GM20431 (cell line): Measurements from ENCODE around the gene GPR146.
"Not testable (repeated sequence)": the region's sequence is repeated elsewhere in the genome, so short reads cannot be mapped to it uniquely, and the experiment has no call there.

ENCODE experiments used
- in situ Hi-C: fragments of 300-500 bp; cut with MseI, MboI; formaldehyde crosslinking; loops from one replicate; pipeline ENCODE4 v1.15.0; 2020; ENCODE audit warnings: low sequenced_read_pairs; ENCODE audit not compliant: unreplicated experiment

GPR146 gene

DNA sequence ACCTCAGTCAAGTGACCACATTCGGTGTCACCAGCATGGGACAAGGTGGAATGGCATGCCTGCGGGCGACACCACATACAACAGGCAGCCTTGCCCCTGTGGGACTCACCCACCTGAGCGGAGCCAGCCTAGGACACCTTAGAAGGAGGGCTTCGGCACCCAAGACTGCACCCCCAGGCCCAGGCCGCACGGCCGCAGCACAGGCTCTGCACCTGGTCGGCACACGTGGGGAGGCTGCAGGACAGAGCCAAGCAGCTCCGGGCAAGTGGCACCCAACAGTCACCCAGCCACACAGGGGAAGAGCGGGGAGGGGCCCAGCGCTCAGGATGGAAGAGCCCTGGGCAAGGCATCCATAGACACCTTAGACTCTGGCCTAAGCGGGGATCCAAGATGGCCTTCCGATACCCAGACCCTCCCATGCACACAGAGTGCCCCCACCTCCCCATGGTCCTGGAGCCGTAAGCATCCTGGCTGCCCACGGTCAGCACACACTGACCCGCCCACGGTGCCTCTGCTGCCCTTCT lies 27.4 kb downstream of the GPR146 start:
- in situ Hi-C loops = no loop called here

DNA sequence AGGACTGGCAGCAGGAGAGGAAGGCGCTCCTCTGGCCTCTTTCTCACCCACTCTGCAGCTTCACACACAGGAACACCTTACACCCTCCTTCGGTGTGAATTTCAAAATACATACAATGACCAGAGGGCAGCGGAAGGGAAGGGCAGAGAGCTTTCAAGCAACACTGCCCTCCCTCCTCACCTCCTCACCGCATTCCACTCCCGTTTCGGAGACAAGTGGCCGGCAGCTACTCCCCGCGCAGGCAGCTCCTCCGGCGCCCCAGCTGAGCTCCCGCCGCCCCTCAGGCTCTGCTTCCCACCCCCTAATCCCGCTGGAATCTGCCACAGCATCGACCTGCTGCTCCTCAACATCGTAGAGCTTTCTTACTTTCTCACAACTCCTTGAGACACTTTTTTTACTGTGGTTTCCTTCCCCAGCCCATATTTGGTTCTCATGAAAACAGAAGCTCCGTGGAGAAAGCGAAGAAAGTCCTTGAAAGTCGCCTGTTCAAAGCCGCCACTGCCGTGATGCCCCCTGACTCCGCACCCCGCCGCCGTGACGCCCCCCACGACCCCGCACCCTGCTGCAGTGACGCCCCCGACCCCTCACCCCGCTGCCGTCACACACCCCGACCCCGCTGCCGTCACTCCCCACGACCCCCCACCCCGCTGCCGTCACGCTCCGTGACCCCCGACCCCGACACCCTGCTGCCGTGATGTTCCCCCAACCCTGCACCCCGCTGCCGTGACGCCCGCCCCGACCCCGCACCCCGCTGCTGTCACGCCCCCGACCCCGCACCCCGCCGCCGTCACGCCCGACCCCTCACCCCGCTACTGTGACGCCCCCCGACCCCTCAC lies 29.0 kb downstream of the GPR146 start:
- in situ Hi-C loops = no loop called here

DNA sequence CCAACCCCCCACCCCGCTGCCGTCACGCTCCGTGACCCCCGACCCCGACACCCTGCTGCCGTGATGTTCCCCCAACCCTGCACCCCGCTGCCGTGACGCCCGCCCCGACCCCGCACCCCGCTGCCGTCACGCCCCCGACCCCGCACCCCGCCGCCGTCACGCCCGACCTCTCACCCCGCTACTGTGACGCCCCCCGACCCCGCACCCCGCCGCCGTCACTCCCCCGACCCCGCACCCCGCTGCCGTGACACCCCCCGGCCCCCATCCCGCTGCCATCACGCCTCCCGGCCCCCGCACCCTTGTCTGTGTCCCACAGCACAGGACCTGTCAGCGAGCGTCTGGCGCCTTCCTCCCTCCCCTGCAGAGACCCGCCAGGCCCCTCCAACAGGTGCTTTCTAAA lies 29.7 kb downstream of the GPR146 start:
- in situ Hi-C loops = not testable (repeated sequence)

DNA sequence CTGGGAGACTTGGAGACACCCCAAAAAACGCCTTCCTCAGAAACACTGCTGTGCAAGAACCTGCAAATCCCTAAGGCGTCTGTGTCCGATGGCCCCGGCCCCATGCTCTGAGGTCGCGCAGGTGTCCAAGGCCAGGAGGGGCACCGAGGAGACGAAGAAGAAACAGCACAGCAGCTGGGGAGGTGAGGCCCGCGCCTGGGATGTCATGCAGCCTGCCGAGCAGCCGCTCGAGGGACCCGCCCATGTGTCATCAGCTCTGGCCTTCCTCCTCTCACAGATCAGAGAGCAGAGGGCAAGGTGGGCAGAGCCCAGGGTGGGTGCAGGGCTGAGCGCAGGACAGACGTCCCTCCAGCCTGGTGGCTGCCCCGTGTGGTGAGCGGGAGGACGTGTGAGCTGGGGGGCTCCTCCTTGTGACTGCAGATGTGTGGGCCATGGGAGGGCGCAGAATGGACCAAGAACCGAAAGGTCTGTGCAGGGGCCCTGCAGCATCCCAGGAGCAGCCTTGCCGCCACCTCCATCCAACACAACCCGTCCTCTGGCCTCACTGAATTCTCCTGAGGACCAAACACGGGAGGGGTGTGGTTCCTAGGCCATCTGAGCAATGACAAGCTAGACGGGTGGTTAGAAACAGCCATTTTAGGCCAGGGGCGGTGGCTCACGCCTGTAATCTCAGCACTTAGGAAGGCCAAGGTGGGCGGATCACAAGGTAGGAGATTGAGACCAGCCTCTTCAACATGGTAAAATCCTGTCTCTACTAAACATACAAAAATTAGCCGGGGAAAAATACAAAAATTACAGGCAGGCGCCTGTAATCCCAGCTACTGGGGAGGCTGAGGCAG lies 30.5 kb downstream of the GPR146 start:
- in situ Hi-C loops = no loop called here

DNA sequence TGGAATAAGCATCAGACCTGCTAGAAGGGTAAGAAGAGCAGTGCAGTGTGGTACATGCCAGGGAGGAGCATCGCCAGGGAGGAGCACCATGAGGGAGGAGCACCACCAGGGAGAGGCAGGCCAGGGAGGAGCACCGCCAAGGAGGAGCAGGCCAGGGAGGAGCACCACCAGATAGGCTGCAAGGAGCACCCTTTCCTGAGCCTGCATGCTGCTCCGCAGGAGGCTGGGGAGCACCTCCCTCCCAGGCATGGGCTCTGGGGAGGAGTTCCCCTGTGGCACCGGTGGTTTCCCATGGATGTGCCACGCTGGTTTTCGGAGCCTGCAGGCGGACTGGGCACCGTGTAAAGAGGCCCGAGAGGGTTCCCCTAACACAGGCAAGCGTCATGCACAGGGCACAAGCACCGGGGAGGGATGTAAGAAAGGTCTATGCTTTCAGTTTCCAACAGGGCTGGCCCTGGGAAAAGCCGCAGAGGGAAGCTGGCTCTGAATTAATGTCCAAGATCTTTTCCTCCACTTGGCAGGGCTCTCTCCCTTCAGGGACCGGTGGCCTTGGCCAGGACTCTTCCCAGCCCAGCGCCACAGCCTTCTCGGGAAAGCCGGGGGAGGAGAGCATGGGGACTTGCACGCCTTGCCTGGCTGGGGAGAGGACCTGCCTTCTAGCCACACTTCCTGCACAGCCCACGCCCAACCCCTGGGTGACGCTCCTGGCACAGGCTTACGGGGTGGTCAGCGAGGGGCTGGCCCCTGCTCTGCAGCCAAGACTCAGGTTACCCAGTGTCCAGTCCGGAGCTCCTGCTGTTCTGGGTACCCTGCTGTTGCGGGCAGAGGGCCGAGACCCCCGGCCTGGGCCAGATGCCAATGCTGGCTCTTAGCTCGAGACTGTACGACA lies 32.1 kb downstream of the GPR146 start:
- in situ Hi-C loops = no loop called here

DNA sequence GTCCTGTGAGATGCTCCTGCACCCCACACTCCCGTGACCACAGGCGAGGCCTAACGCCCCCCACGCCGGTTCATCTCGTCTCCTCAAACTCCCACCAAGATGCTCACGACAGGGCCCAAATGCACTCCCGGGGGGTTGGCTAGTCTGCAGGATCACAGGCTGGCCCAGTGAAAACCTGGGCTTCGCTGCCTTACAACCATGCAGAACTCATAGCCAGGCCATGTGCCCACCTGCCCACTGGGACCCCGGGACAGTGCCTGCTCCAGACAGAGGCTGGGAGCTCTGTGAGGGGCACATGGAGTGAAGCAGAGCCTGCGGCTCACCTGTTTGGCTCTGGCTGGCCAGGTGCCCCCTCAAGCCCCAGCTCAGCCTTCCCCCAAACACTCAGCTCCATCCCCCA lies 34.2 kb downstream of the GPR146 start:
- in situ Hi-C loops = no loop called here

DNA sequence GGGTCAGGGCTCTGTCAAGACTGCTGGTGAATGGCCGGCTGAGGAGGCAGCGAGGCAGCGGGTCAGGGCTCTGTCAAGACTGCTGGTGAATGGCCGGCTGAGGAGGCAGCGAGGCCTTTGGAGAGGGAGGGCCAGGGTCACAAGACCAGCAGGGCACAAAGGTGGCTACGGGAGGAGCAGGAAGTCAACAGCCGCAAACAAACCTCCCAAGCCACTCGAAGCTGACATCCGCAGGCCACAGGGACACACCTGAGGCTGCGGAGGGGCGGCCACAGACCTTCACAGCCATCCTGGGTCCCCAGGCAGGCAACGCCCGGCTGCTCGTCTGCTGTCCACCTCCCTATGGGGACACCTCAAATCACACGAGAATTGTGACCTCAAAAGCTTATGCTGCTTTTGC lies 34.6 kb downstream of the GPR146 start:
- in situ Hi-C loops = no loop called here

DNA sequence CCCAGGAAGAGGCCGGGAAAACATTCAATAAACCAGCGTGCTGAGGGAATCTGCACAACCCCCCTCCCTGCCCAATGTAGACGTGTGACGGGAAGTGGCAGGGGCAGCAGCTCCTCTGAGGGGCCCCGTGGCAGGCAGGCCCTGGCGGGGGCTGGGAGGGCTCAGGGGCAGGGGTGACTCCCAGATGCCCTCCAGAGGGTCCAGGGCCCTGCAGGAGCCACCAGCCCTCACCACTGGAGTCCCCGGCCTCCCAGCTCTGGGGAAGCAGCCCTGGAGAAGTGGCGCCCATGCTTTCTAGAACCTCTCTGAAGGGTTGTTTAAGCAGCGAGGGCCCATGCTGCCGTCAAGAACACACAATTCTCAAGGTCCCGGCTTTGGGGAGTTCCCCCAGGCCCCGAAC lies 35.2 kb downstream of the GPR146 start:
- in situ Hi-C loops = no loop called here

DNA sequence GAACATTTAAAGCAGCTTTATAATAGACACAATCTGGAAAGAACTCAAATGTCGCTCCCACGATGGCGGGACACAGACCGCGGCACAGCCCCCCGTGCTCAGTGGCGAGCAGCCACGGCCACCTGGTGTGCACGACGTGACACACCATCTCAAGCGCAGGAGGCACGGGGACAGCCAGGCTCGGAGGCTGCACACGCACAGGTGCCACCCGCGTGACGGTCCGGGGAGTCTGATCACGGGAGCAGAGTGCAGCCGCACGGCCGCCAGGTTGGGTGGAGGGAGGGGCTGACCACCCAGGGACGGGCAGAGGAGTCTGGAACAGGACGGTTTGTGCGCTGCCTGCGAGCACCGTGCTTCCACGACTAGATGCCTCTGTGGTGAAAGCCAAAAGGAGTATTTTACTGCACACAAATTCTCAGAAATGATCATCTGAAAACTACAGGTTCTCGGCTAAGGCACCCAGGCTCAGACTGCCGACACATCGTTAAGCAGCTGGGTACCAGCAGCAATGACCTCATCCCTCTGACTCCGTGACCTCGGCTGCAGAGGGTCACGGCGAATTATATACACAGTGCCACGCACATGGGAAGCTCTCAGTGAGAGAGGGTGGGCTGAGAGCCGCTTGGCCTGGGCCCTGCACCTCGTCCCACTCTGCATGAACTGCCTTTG lies 36.0 kb downstream of the GPR146 start:
- in situ Hi-C loops = no loop called here

DNA sequence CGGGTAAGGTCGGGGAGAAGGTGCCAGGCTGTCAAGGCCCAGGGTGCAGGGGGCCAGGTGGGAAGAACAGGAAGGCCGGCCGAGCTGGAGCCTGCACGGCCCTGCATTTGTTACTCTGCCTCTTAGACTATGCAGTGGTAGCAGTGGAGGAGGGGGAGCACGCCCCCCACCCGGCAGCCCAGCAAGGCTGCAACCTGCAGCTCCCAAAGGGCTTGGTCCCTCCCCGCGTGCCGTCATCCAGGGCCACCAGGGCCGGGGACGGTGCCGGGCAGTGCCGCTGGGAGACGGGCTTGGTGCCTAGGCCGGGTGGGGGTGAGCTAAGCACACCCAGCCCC lies 36.5 kb downstream of the GPR146 start:
- in situ Hi-C loops = no loop called here

DNA sequence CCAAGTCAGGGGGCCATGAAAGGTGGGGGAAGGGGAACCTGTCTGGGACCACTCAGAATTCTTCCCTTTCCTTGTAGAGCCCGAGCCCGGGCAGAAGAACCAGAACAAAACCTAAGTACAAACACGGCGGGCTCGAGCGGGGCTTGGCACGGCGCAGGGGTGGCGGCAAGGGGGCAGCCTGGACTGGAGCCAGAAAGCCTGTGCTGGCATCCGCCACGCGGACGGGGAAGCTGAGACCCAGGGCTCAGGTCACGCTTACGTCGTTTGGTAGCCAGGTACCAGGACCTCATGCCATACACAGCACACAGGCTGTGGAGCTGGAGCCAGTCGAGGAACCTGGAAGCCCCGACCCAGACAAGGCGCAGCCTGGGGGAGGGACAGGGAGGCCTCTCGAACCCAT lies 37.0 kb downstream of the GPR146 start:
- in situ Hi-C loops = no loop called here

DNA sequence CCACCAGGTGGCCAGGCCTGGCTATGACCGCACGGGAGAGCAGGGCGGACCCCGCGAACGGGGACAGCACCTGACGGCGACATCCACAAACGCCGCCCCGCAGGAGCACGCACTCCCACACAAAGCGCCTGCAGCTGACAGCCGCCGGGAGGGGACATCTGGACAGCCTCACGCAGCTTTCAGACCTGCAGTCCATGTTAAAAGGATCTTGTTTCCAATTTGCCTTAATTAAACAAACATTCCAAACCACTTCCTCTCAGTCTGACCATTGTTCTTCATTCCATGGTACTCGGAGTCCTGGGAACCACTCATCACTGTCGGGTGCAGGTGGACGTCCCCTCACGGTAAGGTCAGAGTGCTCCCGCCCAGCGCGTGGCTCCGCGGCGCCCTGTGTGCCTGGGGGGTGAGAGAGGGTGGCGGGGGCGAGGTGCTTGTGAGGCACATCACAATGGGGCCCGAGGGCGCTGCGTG lies 37.6 kb downstream of the GPR146 start:
- in situ Hi-C loops = no loop called here

DNA sequence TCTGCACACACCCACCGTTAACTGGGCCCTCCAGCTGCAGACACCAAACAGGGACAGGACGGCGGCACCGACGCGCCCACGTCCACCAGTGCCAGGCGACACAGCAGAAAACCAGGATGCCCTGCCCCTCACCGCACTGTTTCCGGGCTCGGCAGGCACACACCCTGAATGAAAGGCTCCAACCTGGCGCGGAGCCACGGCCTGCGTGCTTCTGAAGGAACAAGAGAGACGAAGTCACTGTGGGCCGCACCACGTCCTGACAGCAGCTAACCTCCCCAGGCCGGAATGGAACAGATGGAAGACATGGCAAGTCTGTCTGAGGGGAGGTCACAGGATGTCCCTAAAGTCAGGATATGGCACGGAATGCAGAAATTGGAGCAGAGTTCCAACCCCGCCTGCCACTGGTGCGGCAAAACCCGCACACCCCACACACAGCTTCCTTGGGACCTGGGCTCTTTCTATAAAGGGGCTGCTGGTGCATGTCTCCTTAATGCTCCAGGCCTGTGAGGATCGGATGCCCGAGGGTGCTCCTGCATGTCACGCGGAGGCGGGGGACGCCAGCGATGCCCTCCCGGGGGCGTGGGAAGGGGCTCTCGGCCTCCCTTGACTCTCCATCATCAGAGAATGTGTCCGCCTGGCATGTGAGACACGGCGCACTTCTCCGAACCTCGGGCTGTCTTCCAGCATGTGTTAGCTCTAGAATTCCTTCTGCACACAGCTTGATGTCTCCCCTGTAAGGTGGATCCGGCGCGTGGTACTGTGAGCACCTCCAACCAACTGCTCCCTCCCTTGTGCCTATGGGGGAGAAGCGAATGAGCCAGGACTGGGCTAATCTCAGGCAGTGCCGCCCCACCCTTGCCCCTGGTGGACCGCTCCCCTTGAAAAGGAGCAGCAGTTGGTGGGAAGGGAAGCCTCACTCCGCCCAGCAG lies 39.6 kb downstream of the GPR146 start:
- in situ Hi-C loops = no loop called here

DNA sequence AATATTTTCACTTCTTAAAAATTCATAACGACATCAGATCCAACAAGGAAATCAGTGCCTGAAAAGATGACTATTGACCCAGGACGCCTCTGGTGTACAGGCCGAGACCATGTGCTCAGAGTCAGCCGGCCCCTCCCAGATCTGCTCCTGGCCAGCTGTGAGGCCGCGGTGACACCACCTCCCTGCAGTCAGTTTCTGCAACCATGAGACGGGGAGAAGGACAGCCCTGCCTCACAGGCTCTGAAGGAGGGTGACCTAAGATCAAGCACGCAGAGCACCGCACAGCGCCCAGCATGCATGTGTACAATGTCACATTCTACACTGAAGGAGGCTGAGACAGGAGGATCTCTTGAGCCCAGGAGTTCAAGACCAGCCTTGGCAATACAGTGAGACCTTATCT lies 40.9 kb downstream of the GPR146 start:
- in situ Hi-C loops = no loop called here

DNA sequence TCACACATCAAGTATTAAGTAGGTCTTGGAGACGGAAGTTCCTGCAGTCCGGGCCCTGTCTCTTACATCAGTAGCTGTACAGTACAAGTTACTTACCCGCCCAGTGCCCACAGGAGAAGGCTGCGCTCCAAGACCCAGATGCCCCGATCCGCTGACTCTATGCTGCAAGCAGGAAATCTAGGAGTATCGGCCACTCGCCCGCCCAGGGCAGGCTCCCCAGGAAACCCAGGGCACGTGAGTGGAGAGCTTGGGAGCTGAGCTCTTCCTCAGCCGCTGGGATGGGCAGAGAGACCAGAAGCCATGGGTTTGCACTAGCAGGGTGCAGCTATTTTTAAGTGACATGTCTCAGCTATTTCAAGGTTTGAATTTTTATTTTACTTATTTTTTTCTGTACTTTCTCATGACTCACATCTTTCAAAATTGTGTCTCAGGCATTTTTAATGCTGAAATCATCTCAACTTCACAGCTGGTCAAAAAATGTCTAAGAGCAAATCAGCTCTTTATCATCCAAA lies 41.6 kb downstream of the GPR146 start:
- in situ Hi-C loops = no loop called here

DNA sequence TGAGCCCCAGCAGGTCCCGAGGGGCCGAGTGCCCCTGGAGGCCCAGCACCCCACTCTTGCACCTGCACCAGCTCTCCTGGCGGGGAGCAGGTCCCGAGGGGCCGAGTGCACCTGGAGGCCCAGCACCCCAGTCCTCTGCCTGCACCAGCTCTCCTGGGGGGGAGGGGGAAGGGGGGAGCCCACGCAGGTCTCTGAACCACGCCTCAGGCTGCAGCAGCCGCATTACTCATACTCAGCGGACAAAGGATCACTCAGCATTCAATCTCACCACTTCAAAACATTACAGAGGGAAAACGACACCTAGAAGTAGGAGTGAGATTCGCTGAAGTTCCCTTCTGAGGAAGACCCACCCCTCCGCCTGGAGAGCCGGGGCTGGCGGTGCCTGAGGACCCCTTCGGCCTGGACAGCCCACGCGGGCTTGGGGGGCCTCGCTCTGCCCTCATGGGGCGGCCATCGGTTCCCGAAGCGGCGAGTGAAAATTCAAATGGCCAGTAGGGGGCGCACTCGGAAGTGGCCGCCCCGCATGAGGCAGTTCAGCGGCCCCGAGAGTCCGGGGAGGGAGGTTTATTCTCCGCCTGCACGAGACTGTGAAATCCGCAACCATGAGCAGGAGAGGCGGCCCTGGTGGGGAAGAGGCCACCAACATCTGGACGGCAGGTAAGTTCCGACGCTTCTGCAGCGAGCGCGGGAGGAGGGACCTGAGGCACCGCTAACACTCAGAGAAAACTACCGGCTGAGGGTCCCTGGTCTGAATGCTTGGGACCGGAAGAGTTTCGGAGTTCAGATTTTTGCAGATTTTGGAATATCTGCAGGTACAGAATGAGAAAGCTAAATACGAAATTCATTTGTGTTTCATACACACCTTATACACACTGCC lies 42.5 kb downstream of the GPR146 start:
- in situ Hi-C loops = no loop called here

DNA sequence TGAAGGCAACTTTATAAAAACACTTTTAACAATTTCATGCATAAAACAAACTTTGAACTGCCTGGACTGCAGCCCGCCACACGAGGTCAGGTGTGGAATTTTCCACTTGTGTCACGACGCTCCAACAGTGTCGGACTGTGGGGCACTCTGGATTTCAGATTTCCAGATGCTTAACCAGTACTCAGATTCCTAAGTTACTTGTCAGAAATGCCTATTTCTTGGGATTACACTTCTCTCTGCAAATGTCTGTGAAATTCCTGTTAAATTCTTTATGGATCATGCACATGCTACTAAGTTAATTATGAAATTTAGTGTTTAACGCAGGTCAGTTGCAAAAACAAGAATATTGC lies 43.1 kb downstream of the GPR146 start:
- in situ Hi-C loops = no loop called here
